Immature natural killer cell (primary cell): ENCODE data around the gene ABCA9. TPM values are rescaled to one million over a fixed set of nuclear protein-coding genes. Genes with fewer than 3 reads are reported as not detected.
"Not testable (repeated sequence)": the region's sequence is repeated elsewhere in the genome, so short reads cannot be mapped to it uniquely, and the experiment has no call there.

Experiments
- DNase-seq, 3 donors: peaks; one replicate each; pipeline ENCODE4 v3.0.0; 2022; ENCODE audit warnings: mixed read lengths in 1 of 3
- H3K27ac Mint-ChIP-seq, 6 donors: one replicate each; pipeline ENCODE4 v1.8.0; 2020; ENCODE audit warnings: mixed read lengths in 6 of 6, mild to moderate bottlenecking in 5 of 6, inconsistent platforms in 4 of 6, moderate library complexity in 3 of 6
- H3K27me3 Mint-ChIP-seq, 3 donors: one replicate each; pipeline ENCODE4 v1.8.0; 2020 to 2021; ENCODE audit warnings: low read depth in 3 of 3, mild to moderate bottlenecking in 3 of 3, mixed read lengths in 3 of 3, moderate library complexity in 3 of 3, inconsistent platforms in 1 of 3
- H3K36me3 Mint-ChIP-seq, 3 donors: one replicate each; pipeline ENCODE4 v1.8.0; 2020; ENCODE audit warnings: mixed read lengths in 3 of 3, inconsistent platforms in 2 of 3, mild to moderate bottlenecking in 2 of 3
- H3K4me1 Mint-ChIP-seq, 2 donors: one replicate each; pipeline ENCODE4 v1.8.0; 2020; ENCODE audit warnings: inconsistent platforms in 2 of 2, mild to moderate bottlenecking in 2 of 2, mixed read lengths in 2 of 2, moderate library complexity in 1 of 2
- H3K4me3 Mint-ChIP-seq, 5 donors: one replicate each; pipeline ENCODE4 v1.8.0; 2020; ENCODE audit warnings: mild to moderate bottlenecking in 5 of 5, mixed read lengths in 5 of 5, inconsistent platforms in 3 of 5, moderate library complexity in 3 of 5
- H3K9me3 Mint-ChIP-seq, 6 donors: one replicate each; pipeline ENCODE4 v1.8.0; 2020; ENCODE audit warnings: mild to moderate bottlenecking in 6 of 6, mixed read lengths in 6 of 6, inconsistent platforms in 4 of 6, moderate library complexity in 3 of 6
- polyA plus RNA-seq, 3 donors: library from polyadenylated mRNA; unstranded; fragments of 300-500 nt; fragmentation: Illumina TruSeq; gene quantifications; one replicate each; pipeline ENCODE4 v1.2.3, GENCODE V29; 2021

Gene ABCA9
- polyA plus RNA-seq, 3 donors from 2014 or later, result 0.47 TPM; not detected in 2

DNA sequence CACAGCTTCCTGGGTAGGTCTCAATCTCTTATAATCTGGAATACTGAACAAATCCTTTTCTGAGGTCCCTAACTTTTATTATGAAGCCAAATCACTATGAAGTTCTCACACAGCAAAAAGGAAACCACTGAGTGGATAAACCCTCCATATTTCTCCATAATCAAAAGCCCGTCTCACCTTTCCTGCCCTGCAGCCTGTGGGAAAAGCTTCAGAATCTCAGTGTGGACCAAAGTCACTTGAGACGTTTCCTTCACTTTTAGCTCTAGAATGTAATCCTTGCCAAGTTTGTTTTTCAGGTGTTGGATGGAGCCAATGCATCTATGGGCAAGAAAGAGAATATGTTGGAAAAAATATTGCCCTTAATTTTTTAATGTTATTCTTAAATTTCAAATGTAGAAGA lies 22.0 kb upstream of the ABCA9 start:
- Mint-ChIP-seq H3K27me3 (peaks cover 0 to 2% (median 0%) of the 10 kb centered on the region in 3 donors), H3K4me3 (no peak overlapping the region), H3K9me3 (peaks cover 0 to 2% (median 0%) of the 10 kb centered on the region in 6 donors), H3K27ac (no peak overlapping the region), H3K4me1 (no peaks in the 10 kb centered on the region), H3K36me3 (peaks cover 3 to 11% (median 4%) of the 10 kb centered on the region in 3 donors)
- DNase-seq, result no peak

DNA sequence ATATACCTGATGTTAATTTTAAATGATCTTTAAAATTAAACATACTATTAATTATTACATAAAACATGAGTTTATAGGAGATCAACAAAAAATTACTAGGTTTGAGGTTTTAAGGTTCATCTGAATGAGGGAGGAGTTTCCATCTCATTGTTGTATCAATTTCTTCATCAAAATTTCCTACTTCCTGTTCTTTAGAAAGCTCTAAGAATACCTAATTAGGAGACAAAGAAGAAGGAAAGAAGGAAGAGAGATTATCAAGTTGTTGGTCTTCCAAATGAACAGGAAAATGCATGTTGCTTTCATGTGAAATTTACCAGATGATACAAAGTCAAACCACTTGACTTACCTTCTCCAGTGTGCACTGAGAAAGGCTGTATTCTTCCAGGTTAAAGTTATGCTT lies 18.1 kb upstream of the ABCA9 start:
- Mint-ChIP-seq H3K4me3 (no peak overlapping the region), H3K27ac (no peak overlapping the region)

DNA sequence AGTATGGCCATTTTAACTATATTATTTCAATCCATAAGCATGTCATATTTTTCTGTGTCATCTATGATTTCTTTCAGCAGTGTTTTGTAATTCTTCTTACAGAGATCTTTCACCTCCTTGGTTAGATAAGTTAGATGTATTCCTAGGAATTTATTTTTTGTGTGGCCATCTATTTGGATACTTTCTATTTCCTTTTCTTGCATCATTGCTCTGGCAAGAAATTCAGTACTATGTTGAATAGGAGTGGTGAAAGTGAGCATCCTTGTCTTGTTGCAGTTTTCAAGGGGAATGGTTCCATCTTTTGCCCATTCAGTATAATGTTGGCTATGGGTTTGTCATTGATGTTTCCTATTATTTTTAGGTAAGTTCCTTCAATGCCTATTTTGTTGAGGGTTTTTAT lies 15.1 kb upstream of the ABCA9 start:
- H3K27me3 Mint-ChIP-seq, result peaks cover 0 to 4% (median 0%) of the 10 kb centered on the region in 3 donors
- H3K27ac Mint-ChIP-seq, result no peak overlapping the region
- no peak overlapping the region for H3K4me3 Mint-ChIP-seq
- peaks cover 14% of the 10 kb centered on the region in 2 donors for H3K4me1 Mint-ChIP-seq
- peaks cover 34 to 66% (median 62%) of the 10 kb centered on the region in 6 donors for H3K9me3 Mint-ChIP-seq
- H3K36me3 Mint-ChIP-seq, result peaks cover 20 to 45% (median 40%) of the 10 kb centered on the region in 3 donors
- DNase-seq, result no peak

More for the DNA sequence above, 18.1 kb upstream of the ABCA9 start:
- H3K36me3 Mint-ChIP-seq, result peaks cover 17 to 29% (median 21%) of the 10 kb centered on the region in 3 donors
- no peaks in the 10 kb centered on the region for H3K4me1 Mint-ChIP-seq
- H3K9me3 Mint-ChIP-seq, result peaks cover 17 to 37% (median 35%) of the 10 kb centered on the region in 6 donors
- peaks cover 0 to 2% (median 0%) of the 10 kb centered on the region in 3 donors for H3K27me3 Mint-ChIP-seq
- no peak for DNase-seq

DNA sequence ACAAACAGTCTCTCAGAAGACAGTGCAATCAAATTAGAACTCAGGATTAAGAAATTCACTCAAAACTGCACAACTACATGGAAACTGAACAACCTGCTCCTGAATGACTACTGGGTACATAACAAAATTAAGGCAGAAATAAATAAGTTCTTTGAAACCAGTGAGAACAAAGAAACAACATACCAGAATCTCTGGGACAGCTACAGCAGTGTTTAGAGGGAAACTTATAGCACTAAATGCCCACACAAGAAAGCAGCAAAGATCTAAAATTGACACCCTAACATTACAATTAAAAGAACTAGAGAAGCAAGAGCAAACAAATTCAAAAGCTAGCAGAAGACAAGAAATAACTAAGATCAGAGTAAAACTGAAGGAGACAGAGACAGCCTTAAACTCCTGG lies 12.7 kb upstream of the ABCA9 start:
- not testable (repeated sequence) for H3K27me3 Mint-ChIP-seq, DNase-seq, H3K4me3 Mint-ChIP-seq
- H3K36me3 Mint-ChIP-seq, result peaks cover 20 to 45% (median 40%) of the 10 kb centered on the region in 3 donors
- H3K4me1 Mint-ChIP-seq, result peaks cover 29 to 37% of the 10 kb centered on the region in 2 donors
- peaks cover 37 to 66% (median 62%) of the 10 kb centered on the region in 6 donors for H3K9me3 Mint-ChIP-seq
- peak overlapping the region in 1 of 6 donors; percentile 4 for H3K27ac Mint-ChIP-seq

DNA sequence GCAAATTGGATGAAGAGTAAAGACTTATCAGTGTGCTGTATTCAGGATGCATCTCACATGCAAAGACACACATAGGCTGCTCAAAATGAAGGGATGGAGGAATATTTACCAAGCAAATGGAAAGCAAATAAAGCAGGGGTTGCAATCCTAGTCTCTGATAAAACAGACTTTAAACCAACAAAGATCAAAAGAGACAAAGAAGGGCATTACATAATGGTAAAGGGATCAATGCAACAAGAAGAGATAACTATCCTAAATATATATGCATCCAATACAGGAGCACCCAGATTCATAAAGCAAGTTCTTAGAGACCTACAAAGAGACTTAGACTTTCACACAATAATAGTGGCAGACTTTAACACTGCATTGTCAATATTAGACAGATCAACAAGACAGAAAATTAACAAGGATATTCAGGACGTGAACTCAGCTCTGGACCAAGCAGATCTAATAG lies 12.1 kb upstream of the ABCA9 start:
- H3K27me3 Mint-ChIP-seq, H3K27ac Mint-ChIP-seq, H3K4me3 Mint-ChIP-seq, DNase-seq: not testable (repeated sequence)
- peaks cover 34 to 43% of the 10 kb centered on the region in 2 donors for H3K4me1 Mint-ChIP-seq
- H3K36me3 Mint-ChIP-seq, result peaks cover 20 to 45% (median 40%) of the 10 kb centered on the region in 3 donors
- H3K9me3 Mint-ChIP-seq, result peaks cover 37 to 66% (median 62%) of the 10 kb centered on the region in 6 donors

DNA sequence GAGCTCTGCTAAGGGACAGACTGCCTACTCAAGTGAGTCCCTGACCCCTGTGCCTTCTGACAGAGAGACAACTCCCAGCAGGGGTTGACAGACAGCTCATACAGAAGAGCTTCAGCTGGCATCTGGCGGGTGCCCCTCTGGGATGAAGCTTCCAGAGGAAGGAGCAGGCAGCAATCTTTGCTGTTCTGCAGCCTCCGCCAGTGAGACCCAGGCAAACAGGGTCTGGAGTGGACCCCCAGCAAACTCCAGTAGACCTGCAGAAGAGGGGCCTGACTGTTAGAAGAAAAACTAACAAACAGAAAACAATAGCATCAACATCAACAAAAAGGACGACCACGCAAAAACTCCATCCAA lies 10.5 kb upstream of the ABCA9 start:
- peaks cover 11 to 33% (median 30%) of the 10 kb centered on the region in 3 donors for H3K36me3 Mint-ChIP-seq
- not testable (repeated sequence) for H3K27me3 Mint-ChIP-seq, DNase-seq
- peaks cover 48 to 57% of the 10 kb centered on the region in 2 donors for H3K4me1 Mint-ChIP-seq
- peak overlapping the region; percentile 64 to 96 (median 92) for H3K27ac Mint-ChIP-seq
- H3K9me3 Mint-ChIP-seq, result peaks cover 31 to 51% (median 50%) of the 10 kb centered on the region in 6 donors
- peak overlapping the region; percentile 66 to 86 (median 72) for H3K4me3 Mint-ChIP-seq

DNA sequence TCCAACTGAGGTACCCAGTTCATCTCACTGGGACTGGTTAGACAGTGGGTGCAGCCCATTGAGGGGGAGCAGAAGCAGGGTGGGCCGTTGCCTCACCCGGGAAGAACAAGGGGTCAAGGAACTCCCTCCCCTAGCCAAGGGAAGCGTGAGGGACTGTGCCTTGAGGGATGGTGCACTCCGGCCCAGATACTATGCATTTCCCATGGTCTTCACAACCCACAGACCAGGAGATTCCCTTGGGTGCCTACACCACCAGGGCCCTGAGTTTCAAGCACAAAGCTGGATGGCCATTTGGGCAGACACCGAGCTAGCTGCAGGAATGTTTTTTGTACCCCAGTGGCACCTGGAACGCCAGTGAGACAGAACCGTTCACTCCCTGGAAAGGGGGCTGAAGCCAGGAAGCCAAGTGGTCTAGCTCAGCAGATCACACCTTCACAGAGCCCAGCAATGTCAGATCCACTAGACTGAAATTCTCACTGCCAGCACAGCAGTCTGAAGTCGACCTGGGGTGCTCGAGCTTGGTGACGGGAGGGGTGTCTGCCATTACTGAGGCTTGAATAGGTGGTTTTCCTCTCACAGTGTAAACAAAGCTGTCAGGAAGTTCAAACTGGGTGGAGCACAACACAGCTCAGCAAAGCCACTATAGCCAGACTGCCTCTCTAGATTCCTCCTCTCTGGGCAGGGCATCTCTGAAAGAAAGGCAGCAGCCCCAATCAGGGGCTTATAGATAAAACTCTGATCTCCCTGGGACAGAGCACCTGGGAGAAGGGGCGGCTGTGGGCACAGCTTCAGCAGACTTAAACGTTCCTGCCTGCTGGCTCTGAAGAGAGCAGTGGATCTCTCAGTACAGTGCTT lies 9.9 kb upstream of the ABCA9 start:
- peak overlapping the region; percentile 66 to 86 (median 72) for H3K4me3 Mint-ChIP-seq
- H3K9me3 Mint-ChIP-seq, result peaks cover 28 to 46% (median 44%) of the 10 kb centered on the region in 6 donors
- peaks cover 54 to 63% of the 10 kb centered on the region in 2 donors for H3K4me1 Mint-ChIP-seq
- not testable (repeated sequence) for H3K27me3 Mint-ChIP-seq
- peak; percentile 39 to 41 (median 41) for DNase-seq
- peak overlapping the region; percentile 64 to 96 (median 92) for H3K27ac Mint-ChIP-seq
- peaks cover 11 to 31% (median 26%) of the 10 kb centered on the region in 3 donors for H3K36me3 Mint-ChIP-seq

DNA sequence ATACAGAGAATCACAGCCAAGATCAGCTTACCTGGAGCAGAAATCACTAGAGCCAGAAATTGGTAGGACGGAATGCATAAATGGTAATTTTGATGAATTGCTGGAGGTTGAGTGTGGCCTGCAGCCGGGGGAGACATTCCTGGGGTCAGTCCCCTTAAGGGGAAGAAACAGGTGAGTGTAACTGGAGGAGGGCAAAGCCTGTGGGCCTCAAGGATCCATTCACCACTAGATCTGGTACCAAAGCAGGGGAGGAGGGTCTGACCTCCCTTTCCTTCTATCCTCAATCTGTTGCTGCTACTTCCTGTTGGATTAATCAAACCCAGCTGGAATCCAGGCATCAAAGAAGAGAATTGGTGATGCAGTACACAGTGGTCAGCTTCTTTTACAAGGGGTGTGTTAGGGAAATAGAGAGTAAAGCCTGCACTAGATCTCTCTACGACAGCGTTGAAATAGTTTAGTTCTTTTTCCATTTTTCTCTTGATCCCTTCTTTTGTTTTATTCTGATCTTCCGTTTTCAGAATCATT lies 8.6 kb upstream of the ABCA9 start:
- Mint-ChIP-seq H3K27me3 (peaks cover 0 to 3% (median 0%) of the 10 kb centered on the region in 3 donors), H3K9me3 (peaks cover 20 to 34% (median 32%) of the 10 kb centered on the region in 6 donors), H3K4me3 (no peak overlapping the region), H3K36me3 (peaks cover 6 to 28% (median 26%) of the 10 kb centered on the region in 3 donors), H3K4me1 (peaks cover 65 to 76% of the 10 kb centered on the region in 2 donors), H3K27ac (peak overlapping the region in 4 of 6 donors; percentile 36 to 75 (median 58))
- no peak for DNase-seq

DNA sequence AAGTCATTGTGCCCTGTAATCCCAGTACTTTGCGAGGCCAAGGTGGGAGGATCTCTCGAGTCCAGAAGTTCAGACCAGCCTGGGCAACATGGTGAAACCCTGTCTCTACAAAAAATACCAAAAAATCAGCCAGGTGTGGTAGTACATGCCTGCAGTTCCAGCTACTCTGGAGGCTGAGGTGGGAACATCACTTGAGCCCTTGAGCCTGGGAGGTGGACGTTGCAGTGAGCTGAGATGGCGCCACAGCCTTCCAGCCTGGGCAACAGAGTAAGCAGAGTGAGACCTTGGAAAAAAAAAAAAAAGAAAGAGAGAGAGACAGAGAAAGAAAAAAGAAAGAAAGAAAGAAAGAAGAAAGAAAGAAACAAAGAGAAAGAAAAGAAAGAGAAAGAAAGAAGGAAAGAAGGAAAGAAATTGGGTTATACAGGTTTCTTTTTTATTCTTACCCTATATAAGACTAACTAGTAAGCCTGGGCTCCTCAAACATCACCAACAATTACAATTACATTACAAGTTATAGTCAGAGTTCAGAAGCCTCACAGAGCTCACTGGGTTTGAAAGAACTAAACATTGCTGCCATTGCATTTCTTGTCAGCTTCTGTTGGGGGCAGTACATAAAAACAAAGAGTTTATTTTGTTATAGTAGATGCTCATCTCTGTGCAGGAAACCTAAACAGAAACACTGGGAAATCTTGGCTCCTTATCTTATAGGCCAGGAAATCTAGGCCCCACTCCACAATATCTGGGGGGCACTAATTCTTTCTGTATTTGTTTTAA lies 6.7 kb upstream of the ABCA9 start:
- Mint-ChIP-seq H3K27ac (no peak overlapping the region), H3K9me3 (peaks cover 8 to 16% (median 14%) of the 10 kb centered on the region in 6 donors), H3K4me1 (peaks cover 68 to 80% of the 10 kb centered on the region in 2 donors), H3K27me3 (no peaks in the 10 kb centered on the region), H3K4me3 (no peak overlapping the region), H3K36me3 (peaks cover 6 to 14% (median 12%) of the 10 kb centered on the region in 3 donors)
- no peak for DNase-seq

DNA sequence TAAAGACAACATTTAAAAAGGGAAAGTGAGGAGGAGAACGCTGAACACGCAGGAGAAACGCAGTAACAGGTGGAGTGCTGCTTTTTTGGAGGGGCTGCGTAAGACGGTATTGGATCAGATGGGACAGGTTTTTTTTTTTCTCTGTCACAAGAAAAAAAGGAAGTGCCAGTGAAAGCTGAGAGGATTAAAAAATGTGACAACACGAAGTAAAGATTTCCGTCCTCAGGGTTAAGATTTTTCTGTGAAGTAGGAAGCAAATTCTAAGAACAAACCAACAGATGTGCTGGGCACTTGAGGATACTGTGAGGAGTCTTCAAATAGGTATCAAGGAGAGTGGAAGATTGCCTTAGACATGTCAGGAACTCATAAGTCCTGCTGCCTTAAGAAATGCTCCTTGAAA lies 5.8 kb upstream of the ABCA9 start:
- Mint-ChIP-seq H3K9me3 (peaks cover 4 to 8% (median 6%) of the 10 kb centered on the region in 6 donors), H3K27ac (peak overlapping the region; percentile 24 to 91 (median 66)), H3K36me3 (peaks cover 0 to 7% (median 4%) of the 10 kb centered on the region in 3 donors), H3K4me3 (peak overlapping the region; percentile 52 to 74 (median 70)), H3K27me3 (no peaks in the 10 kb centered on the region), H3K4me1 (peaks cover 60 to 74% of the 10 kb centered on the region in 2 donors)
- DNase-seq, result no peak

DNA sequence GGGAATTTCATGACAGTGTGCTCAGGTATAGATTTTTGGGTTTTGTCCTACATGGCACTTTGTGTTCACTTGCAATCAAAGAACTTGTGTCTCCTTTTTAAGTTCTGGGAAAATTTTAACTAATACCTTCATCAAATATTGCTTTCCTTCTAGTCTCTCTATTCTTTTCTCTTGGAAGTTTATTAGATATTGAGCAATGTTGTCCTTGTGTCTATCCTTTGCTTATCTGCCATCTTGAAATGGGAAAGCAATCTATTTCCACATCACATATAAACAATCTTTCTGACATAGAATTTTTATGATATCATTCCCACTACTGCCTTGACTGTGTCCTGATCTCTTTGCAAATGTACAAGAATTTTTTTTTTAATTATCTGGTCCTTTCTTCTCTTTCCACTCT lies 4.4 kb upstream of the ABCA9 start:
- H3K27ac Mint-ChIP-seq, result peak overlapping the region in 3 of 6 donors; percentile 45 to 58 (median 46)
- peaks cover 0 to 2% (median 0%) of the 10 kb centered on the region in 6 donors for H3K9me3 Mint-ChIP-seq

DNA sequence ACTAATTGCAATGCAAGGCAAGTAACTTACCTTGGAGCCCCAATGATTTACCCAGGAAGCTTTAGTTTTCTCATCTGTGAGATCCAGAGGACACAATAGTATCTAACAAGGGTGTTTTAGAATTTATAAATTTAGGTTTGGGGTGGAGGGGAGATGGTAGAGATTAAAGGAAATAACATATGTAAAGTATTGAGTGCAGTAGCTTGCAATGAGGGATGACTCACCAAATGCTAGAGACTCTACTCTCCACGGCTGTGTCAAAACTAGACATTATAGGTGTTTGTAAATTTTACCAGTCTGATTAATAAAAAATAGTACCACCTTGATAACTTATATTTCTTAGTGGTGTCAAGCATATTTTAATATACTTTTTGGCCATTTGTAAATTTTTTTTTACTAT lies 3.7 kb upstream of the ABCA9 start:
- Mint-ChIP-seq H3K4me1 (peaks cover 55 to 76% of the 10 kb centered on the region in 2 donors), H3K36me3 (peaks cover 0 to 3% (median 0%) of the 10 kb centered on the region in 3 donors), H3K27ac (peak overlapping the region in 2 of 6 donors; percentile 46 to 58), H3K4me3 (peak overlapping the region in 1 of 5 donors; percentile 53), H3K9me3 (peaks cover 0 to 2% (median 0%) of the 10 kb centered on the region in 6 donors), H3K27me3 (peaks cover 0 to 2% (median 0%) of the 10 kb centered on the region in 3 donors)
- no peak for DNase-seq

More for the DNA sequence above, 4.4 kb upstream of the ABCA9 start:
- Mint-ChIP-seq H3K4me3 (peak overlapping the region in 3 of 5 donors; percentile 5 to 53 (median 46)), H3K4me1 (peaks cover 49 to 74% of the 10 kb centered on the region in 2 donors), H3K27me3 (no peaks in the 10 kb centered on the region), H3K36me3 (peaks cover 0 to 3% (median 0%) of the 10 kb centered on the region in 3 donors)
- DNase-seq, result no peak

DNA sequence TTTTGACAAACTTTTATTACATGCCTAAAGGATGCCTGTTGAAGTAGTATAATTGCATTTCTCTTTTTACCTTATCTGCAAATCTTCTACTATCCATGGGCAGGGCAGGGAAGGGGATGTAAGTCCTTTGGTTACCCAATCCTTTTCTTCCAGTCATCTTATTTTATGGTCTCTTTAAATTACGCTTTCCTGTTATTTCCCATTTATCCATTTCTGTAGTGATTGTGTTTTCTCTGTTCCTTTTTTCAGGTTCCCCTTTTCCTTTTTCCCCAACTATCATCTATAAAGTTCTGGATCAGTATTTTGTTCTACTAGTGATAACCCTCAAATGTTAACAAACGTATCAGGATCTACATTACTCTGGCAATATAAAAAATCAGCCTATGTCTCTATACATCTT lies 3.3 kb upstream of the ABCA9 start:
- Mint-ChIP-seq H3K9me3 (peaks cover 0 to 3% (median 0%) of the 10 kb centered on the region in 6 donors), H3K27ac (no peak overlapping the region)

More for the DNA sequence above, 3.3 kb upstream of the ABCA9 start:
- H3K4me1 Mint-ChIP-seq, result peaks cover 55 to 76% of the 10 kb centered on the region in 2 donors
- H3K4me3 Mint-ChIP-seq, result no peak overlapping the region
- peaks cover 0 to 2% (median 2%) of the 10 kb centered on the region in 3 donors for H3K27me3 Mint-ChIP-seq
- H3K36me3 Mint-ChIP-seq, result peaks cover 0 to 3% (median 0%) of the 10 kb centered on the region in 3 donors
- DNase-seq, result no peak
